ENCODE results near the gene SH3RF3.

DNA sequence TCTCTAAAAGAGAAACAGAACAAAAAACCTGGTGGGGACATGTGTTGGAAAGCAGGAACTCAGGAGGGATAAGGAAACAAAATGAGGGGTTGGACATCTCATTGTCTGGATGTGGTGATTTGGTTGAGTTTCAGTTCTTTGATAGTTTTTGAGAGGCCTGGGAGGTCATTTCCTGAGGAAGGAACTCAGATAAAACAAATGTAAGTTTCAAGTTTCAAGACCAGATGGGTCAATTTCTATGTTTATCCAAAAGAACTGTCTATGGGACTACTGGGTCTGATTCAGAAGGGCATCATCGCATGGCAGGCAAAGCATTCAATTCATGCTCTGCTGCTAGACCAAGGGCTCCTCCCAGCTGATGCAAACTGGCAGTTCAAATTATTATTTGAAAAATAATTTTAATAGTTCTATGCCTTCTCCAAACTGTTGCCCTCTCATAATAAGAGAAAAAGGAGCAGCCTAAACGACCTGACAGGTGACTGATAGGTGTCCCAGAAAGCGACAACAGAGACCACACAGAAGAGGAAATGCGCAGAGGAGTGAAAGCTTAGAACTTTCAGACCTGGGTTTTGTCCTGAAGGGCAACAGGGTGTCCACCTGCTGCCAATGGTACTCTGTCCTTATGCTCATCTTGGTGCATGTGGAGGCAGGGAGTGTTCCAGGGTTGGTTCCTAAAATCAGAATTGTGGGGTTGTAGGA is 39.3 kb upstream of the SH3RF3 start:
- TF ChIP-seq, protein P1, sequence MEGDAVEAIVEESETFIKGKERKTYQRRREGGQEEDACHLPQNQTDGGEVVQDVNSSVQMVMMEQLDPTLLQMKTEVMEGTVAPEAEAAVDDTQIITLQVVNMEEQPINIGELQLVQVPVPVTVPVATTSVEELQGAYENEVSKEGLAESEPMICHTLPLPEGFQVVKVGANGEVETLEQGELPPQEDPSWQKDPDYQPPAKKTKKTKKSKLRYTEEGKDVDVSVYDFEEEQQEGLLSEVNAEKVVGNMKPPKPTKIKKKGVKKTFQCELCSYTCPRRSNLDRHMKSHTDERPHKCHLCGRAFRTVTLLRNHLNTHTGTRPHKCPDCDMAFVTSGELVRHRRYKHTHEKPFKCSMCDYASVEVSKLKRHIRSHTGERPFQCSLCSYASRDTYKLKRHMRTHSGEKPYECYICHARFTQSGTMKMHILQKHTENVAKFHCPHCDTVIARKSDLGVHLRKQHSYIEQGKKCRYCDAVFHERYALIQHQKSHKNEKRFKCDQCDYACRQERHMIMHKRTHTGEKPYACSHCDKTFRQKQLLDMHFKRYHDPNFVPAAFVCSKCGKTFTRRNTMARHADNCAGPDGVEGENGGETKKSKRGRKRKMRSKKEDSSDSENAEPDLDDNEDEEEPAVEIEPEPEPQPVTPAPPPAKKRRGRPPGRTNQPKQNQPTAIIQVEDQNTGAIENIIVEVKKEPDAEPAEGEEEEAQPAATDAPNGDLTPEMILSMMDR (IDR thresholded peaks at IDR 0.05), result no peak
- TF ChIP-seq EP300 (IDR thresholded peaks at IDR 0.05) (no peak), POLR2A (IDR thresholded peaks at IDR 0.05) (no peak)
